ENCODE results near the gene MYH11.

- TF ChIP-seq RCOR1 (conservative IDR thresholded peaks at IDR 0.05; ENCODE audit: low read depth, low read length) (no peak), BRCA1 (IDR thresholded peaks at IDR 0.05; ENCODE audit: low read depth, low read length) (no peak)
These were observed 114.1 kb downstream of the MYH11 start for GRCh38 chr16:15742716-15743115.
